ENCODE measurements around the gene FAM162A.

The FAM162A gene

DNA sequence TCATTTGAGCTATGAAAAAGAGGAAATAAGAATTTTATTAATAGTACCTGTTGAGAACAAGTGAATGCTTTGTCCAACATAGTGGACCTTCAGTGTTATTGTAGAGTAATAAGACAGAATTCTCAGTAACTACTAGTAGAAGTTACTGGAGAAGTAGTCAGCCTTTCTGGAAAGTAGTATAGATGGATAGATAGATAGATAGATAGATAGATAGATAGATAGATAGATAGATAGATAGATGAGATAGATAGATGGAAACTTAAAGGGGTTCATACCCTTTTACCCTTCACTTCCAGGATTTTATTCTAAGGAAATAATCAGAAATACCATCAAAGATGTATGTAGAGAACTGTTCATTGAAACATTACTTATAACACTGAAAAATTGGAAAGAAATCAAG, 5.2 kb downstream of the FAM162A start:
- DNase-seq (ENCODE audit: low read depth), result no peak

DNA sequence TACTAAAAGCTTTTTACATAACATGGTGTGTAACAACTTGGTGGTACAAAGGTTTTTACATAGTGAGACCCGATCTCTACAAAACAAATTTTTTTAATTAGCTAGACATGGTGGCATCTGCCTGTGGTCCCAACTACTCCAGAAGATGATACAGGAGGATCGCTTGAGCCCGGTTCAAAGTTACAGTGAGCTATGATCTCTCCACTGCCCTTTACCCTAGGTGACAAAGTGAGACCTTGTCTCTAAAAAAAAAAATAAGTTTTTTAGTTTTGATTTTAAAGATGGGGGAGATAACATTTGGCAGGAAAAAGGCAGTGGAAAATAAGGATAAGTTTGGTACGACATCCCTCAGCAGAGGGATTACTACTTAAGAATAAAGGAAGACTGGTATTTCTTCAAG, 5.9 kb downstream of the FAM162A start:
- DNase-seq (ENCODE audit: low read depth), result no peak

DNA sequence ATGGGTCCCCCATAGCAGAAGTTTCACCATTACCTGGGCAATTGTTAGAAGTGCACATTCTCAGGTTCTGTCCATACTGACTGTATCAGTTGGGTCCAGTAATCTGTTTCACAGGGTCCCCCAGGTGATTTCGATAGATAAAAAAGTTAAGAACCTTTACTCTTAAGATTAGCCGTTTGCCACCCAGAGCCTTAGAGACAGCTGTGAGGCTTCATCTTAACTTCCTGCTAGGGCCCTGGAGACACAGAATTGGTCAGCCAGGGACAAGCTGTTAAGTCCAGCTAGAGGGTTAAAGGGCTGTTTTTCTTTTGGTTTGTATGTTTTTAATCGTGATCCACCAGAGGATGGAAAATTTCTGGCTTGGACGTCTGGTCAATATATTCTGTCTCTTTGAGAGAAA, 6.7 kb downstream of the FAM162A start:
- no peak for DNase-seq (ENCODE audit: low read depth)

DNA sequence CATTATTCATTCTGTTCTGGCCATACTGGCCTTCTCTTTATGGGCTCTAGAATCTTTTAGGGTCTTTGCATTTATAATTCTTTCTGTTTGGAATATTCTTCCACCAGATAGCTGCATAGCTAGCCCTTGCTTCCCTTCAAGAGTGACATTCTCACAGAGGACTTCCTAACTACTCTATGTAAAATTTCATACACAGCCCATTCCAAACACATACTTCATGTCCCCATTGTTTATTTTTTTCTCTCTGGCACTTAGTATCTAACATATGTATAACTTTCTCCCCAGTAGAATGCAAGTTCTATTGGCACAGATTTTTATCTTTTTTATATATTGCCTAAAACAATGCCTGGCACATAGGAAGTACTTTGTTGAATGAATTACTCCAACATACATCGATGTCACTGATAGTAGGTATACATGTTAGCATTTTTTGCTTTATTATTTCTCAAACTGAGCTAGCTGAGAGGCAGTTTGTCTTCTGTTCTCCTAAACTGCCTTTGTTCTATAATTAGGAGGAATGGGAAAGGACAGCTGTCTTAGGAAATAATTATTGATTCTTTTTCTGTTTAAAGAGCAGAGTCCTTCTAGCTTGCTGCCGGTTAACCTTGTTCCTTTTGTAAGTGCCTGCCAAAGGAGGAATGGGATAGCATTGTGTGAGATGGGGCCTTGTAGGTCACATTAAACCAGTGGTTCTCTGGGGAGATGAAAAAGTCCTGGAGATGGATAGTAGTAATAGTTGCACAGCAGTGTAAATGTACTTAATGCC, 7.9 kb downstream of the FAM162A start:
- DNase-seq (ENCODE audit: low read depth), result no peak

DNA sequence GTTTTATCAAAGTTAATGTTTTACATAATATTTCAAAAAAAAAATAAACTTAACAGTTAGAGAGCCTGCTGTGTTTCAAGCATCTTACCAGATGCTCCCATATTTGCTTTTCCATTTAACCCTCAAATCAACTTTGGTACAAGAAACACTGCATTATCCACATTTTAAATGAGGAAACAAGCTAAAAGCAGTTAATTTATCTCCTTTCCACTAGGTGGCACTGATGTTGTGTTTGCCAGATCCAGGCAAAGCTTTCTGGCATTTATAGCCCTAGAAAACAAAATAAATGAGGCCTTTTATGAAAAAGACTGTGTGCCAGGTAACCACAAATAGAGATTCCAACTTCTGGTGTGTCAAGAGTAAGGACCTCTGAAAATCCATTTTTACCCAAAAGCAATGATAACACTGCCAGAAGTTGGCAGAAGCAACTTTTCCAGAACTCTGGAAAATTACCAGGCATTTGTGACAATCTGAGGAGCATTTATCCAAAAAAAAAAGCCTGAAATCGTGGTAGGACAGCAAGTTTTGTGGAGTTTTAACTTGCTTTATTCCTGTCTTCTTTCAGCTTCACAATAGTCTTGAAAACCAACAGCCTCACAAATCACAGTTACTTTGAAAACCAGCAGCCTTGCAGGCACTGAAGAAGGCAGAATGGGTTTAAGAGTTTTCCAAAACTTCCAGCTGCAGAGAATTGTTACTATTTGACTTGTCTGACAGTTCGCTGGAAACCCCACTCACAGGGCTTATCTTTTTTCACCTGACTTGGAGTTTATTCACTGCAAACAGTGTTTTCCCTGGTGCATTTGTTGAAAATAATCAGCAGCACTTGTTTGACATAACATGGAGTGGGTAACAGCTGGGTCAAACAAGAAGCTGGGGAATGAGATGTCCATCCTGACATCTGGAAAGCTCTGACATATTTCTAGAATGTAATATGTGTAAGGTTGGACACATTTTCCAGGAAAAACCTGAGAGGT, 9.2 kb downstream of the FAM162A start:
- no peak for DNase-seq (ENCODE audit: low read depth)

DNA sequence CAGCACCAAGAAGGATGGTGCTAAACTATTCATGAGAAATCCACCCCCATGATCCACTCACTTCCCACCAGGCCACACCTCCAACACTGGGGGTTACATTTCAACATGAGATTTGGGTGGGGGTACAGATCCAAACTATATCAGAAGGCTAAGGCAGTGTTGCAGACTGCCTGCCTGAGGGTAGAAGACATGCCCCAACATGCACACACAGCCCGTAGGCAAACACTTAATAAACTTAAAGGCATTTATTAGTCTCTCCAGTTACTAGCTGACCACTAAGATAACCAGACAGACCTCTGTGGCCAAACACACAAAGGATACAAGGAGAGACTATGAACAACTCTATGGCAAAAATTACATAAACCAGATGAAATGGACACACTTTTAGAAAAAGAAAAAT, 10.2 kb downstream of the FAM162A start:
- DNase-seq (ENCODE audit: low read depth), result no peak

DNA sequence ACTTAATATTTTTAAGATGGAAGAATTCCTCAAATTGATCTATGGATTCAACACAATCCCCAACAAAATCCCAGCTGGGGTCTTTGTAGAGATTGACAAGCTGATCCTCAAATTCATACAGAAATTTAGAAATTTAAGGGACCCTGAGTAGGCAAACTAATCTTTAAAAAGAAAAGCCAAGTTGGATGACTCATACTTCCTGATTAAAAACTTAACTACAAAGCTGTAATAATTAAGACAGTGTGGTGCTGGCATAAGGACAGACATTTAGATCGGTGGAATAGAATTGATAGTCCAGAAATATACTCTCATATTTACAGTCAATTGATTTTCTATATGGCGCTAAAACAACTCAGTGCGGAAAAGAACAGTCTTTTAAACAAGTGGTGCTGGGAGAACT, 11.6 kb downstream of the FAM162A start:
- DNase-seq (ENCODE audit: low read depth), result no peak

DNA sequence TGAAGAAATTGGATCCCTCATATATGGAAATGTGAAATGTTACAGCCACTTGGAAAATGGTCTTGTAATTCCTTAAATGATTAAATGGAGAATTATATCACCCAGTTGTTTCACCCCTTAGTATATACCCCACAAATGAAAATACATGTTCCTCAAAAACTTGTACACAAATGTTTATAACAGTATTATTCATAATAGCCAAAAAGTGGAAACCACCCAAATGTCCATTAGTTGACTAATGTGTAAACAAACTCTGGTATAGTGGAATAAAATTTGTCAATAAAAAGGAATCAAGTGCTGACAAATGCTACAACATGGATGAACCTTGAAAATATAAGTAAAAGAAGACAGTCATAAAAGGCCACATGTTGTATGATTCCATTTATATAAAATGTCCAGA, 12.5 kb downstream of the FAM162A start:
- DNase-seq (ENCODE audit: low read depth), result no peak

DNA sequence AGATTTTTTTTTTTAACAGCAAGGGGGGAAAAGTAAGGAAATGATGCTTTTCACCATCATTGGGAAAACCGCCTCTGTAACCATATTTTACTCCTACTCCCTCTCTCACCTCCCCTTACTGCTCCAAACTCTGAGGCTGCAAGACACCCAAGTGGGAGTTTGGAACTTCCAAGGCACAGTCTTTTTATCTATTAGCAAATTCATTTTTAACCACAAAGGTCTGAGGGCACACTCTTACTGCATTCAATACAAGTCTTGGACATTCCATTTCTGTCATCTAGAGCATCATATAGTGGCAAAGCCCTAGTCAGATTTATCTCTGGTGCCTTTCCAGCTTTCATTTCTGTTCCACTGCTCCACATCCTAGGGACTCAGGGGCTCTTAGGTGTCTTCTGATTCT, 13.2 kb downstream of the FAM162A start:
- no peak for DNase-seq (ENCODE audit: low read depth)

DNA sequence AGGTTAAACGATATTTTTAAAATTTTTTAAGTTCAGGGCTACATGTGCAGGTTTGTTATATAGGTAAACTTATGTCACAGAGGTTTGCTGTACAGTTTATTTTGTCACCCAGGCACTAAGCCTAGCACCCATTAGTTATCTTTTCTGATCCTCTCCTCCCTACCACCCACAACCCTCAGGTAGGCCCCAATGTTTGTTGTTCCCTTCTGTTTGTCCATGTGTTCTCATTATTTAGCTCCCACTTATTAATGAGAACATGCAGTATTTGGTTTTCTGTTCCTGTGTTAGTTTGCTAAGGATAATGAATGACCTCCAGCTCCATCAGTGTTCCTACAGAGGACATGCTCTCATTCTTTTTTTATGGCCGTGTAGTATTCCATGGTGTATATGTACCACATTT, 14.9 kb downstream of the FAM162A start:
- DNase-seq (ENCODE audit: low read depth), result no peak

DNA sequence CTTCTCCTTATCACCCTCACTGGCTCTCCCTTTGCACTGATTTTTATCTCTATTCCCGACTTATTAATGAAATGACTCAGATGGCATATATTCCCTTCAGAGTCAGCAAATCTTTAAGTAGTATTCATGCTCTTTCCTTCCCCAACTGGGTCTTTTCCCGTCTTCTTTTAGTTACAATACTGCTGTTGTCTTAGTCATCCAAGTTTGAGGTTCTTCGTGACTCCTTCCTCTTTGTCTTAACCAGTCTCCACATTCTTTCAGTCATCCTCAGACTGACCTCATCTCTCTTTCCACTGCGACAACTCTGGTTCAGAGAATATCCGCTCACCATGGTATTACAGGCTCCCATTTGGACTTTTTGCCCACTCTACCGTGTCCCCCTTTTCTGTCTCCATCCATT, 19.5 kb downstream of the FAM162A start:
- no peak for DNase-seq (ENCODE audit: low read depth)

DNA sequence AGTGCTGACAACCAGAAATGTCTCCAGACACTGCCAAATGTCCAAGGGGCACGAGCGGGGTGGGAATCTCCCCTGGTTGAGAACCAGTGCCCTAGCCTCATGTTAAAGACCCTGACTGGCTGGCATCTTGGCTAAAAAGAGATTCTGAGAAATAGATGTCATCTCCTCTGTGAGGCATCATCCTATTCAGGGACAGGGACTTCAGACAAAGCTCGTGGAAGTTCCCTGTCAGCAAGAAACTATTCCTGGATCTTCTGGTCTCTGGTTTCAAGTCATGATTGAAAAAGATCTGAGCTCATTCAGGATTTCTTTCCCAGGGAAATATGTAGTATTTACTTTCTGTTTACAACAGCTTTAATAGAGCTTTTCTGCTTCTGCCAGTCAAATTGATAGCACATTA, 21.0 kb downstream of the FAM162A start:
- DNase-seq (ENCODE audit: low read depth), result no peak

DNA sequence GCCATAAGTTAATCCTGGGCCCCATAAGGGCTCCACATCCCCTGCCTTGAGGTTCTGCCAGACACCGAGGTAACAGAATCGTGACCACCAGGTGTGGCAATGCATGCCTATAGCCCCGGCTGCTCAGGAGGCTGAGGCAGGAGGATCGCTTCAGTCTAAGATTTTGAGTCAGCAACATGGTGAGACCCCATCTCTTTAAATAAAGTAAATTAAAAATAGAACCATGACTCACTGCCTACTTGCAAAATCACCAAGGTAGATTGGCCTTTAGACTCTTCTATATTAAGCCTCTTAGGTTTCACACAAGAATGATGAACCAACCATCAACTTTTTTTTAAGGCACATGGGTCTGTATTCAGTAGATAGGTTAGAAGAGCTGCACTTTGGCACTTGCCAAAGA, 22.2 kb downstream of the FAM162A start:
- no peak for DNase-seq (ENCODE audit: low read depth)

DNA sequence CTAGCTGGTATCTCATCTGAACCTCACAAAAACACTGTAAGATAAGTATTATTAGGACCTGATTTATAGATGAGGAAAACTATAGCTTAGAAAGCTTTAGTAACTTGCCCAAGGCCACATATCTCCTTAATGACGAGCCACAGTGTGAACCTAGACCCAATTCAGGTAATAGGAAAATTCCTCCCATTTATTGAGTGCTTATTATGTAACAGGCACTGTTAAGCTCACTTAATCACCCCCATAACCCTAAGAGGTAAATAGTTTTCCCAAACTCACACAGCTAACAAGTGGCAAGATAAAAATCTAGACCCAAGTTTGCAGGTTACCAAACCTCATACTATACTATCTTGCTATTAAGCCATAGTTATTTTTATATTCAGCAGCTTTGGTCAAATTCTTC, 24.0 kb downstream of the FAM162A start:
- no peak for DNase-seq (ENCODE audit: low read depth)

DNA sequence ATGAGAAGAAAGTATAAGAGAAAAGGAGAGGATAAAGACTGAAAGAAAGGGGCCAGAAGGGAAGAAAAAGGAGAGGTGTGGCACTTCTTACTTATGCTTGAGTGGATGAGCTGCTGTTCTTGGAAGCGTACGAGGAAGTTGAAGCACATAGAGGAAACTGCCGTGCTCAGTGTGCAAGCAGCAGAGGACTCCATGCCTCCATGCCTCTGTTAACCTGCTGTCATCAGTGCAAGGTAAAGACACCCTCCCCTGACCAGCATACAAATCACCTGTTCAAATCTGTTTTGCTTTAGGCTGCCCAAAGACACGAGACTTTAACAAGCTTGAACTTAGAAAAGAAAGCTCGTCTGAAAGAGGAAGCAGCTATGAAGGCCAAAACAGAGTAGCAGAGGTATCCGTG, 25.5 kb downstream of the FAM162A start:
- DNase-seq (ENCODE audit: low read depth), result no peak

DNA sequence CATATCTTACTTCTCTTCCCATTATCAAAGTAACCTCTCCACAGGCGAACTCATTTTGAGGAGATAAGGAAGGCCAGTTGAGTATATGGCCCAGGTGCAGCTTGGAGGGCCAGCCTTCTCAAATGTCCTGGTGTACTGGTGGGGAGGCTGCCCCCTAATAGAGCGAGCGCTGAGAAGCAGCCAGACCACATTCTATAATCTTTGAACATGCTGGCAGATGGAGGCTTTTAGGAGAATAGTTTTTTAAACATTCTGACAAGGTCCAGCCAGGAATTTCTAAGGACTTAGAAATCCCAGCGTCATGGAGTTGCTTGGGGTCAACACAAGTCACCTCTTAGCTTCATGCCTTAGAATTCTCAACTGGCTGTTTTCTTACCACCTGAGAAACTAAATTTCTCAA, 26.1 kb downstream of the FAM162A start:
- DNase-seq (ENCODE audit: low read depth), result no peak

DNA sequence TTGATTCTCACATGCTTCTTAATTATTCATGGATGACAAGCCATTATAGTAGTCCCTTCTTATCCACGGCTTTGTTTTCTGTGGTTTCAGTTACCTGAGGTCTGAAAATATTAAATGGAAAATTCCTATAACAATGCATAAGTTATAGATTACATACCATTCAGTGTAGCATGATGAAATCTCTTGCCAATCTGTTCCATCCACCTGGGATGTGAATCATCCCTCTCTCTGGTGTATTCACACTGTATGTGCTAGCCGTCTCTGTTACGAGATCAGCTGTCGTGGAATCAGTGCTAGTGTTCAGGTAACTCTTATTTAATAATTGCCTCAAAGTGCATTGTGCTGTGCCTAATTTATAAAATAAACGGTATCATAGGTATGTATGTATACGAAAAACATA, 26.7 kb downstream of the FAM162A start:
- no peak for DNase-seq (ENCODE audit: low read depth)

DNA sequence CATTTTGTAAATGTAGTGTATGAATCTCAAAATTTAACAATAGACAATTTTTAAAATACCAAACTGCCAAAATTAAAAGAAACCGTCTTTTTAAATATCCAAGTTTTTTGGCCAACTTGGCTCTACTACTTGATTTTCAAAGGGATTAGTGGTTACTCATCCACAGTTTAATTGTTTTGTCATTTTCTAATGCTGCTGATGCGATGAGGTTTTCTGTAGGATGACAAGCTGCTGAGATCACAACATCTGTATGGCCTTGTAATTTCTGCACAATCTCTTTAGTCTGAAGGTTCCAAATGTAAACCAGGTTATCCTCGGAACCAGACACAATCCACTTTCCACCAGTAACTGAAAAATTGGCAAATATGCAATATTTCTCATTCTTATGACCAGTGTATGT, 30.4 kb downstream of the FAM162A start:
- no peak for DNase-seq (ENCODE audit: low read depth)

DNA sequence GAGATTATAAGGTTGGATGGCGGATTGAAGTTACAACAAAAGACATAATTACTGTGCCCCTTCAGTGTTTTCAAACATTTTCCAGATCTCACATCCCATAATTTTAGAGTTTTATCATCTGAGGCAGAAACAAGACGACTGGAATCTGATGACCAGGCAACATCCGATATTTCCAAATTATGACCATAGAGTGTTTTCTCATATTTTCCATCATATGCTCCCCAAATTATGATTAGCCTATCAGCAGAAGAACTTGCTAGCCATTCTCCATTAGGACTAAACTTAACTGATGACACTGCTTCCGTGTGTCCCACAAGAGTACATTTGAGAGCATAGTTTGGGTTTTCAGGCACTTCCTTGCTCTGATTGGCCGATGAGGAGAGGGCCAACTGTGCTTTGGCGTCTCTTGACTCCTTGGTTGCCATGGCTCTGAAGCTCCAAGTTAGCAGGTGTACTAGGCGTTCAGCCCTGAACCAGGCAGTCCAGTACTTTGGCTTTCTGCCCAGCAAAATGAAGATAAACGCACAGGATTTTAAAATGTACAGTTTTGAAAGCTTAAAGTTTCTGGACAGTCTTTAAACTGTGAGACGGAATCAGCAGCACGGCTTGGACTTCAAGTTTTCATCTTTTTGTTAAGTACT, 31.2 kb downstream of the FAM162A start:
- DNase-seq (ENCODE audit: low read depth), result no peak

DNA sequence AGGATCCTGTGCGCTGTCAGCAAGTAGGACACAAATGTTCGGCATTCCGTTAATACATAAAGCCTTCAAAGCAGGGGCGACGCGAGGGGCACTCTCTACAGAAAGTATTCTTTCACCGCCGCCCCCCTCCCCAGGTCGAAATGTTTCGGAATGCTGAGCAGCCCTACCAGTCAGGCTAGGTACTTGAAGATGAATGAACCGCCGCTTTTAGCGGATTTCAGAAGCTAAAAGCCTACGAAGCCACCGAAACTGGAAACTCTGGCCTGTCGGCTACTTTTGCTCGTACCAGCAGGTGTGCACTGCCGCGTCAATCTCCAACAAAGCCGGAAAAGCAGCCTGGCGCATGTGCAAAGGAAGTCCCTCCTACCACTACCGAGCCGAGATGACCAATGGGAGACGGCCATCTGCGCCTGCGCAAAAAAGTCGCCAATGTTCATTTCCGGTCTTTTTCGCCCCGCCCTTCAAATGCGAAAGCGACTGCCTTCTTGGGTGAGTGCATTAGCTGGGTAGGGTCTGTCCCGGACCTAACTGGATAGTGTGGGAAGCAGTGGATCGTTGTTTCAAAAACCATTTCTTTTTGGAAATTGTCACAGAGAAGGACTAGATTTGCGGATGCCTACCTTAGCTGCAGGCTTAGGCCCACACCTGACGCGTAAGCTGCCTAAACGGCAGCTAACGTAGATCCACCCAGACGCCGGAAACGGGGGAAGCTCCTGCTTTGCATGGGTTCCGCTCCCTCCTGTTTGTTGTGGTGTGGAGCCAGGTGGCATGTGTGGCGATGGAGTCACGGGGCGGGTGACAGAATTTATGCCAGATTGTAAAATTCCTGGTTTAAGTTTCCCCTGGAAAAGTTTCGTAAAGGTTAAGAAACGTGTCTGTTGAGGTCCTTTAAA, 32.0 kb downstream of the FAM162A start, which contains the start of gene WDR5B:
Gene WDR5B, minus strand, starts transcription at position 301 of the 893 bp plus-strand sequence. CDS start 534 bp downstream, outside the sequence.
- DNase-seq (ENCODE audit: low read depth), result peak; percentile 97

DNA sequence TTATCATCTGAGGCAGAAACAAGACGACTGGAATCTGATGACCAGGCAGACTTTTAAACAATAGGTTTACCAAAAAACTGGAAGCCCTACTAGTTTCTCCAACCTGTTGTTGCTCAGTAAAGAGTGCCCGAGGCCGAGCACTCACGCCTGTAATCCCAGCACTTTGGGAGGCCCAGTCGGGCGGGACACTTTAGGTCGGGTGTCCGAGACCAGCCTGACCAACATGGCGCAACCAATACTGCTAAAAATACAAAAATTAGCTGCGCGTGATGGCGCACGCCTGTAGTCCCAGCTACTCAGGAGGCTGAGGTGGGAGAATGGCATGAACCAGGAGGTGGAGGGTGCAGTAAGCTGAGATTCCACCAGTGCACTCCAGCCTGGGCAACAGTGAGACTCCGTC, 33.0 kb downstream of the FAM162A start:
- no peak for DNase-seq (ENCODE audit: low read depth)

DNA sequence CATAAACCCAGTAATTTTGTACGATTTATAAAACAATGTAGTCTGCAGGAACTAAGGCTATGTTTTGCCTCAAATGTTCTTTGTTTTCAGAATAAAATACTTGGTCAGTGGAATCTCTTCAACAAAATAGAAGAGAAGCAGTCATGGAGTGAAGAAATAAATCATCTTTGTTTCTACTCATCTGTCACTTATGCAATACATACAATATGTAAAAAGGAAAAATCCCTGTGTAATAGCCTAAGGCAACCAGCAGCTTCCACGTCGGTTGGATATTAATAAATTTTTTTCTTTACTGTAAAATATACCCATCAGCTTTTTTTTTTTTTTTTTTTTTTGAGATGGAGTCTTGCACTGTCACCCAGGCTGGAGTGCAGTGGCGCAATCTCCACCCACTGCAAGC, 37.1 kb downstream of the FAM162A start:
- DNase-seq (ENCODE audit: low read depth), result no peak

Measured in stimulated activated CD8-positive, alpha-beta memory T cell treated with anti-CD3 and anti-CD28 coated beads, Interleukin-4, amount 100 ng/mL, for 24 hours (primary cell).